WERI-Rb-1 (cell line): ENCODE results near the gene TAF1D.
"Not testable (repeated sequence)": the region's sequence is repeated elsewhere in the genome, so short reads cannot be mapped to it uniquely, and the experiment has no call there.

ENCODE experiments used
- DNase-seq: peaks from one replicate; pipeline ENCODE4 v3.0.0-alpha.2; 2020
- H3K27ac ChIP-seq: fragments of 250-450 bp; sonication (Bioruptor Pico); 2 replicates; pipeline ENCODE4 v1.5.1; 2020; ENCODE audit warnings: mild to moderate bottlenecking, moderate library complexity
- H3K27me3 ChIP-seq: fragments of 250-450 bp; sonication (Bioruptor Pico); 2 replicates; pipeline ENCODE4 v1.5.1; 2021; ENCODE audit warnings: mild to moderate bottlenecking, low read depth, moderate library complexity; ENCODE audit not compliant: insufficient read depth, severe bottlenecking
- H3K36me3 ChIP-seq: fragments of 250-450 bp; sonication (Bioruptor Pico); 2 replicates; pipeline ENCODE4 v1.5.1; 2020; ENCODE audit warnings: mild to moderate bottlenecking, moderate library complexity
- H3K4me3 ChIP-seq: 2 replicates; pipeline ENCODE4 v1.5.1; 2011; ENCODE audit warnings: low read depth, mild to moderate bottlenecking, control low read depth, low read length
- H3K9me3 ChIP-seq: fragments of 250-450 bp; sonication (Bioruptor Pico); 2 replicates; pipeline ENCODE4 v1.5.1; 2021; ENCODE audit warnings: mild to moderate bottlenecking, moderate library complexity; ENCODE audit not compliant: severe bottlenecking
- TF ChIP-seq, protein P1 (sequence below): IDR thresholded peaks from 2 replicates; pipeline ENCODE4 v1.5.1; 2011; ENCODE audit warnings: low read depth, mild to moderate bottlenecking, control low read depth, inconsistent platforms, low read length

Gene TAF1D

DNA sequence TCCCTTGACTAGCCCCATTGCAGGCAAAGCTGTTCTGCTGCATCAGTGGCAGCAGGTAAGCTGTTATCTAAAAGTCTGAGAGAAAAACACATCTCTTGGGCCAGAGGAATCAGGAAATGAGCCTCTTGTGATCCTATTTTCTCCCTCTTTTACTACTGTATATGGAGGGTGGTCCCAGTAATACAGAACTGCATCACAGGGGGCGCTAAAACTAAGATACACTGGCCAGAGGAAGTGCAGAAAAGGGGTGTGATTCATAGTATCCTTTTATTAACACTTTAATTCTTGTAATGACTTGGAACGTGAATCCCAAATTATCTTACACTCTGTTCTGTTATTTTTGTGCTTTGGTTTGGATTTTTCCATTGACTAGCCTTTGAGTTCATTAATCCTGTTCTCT is 34.0 kb upstream of the TAF1D start:
- peak; percentile 19 for DNase-seq
- no peak overlapping the region for H3K27ac ChIP-seq

DNA sequence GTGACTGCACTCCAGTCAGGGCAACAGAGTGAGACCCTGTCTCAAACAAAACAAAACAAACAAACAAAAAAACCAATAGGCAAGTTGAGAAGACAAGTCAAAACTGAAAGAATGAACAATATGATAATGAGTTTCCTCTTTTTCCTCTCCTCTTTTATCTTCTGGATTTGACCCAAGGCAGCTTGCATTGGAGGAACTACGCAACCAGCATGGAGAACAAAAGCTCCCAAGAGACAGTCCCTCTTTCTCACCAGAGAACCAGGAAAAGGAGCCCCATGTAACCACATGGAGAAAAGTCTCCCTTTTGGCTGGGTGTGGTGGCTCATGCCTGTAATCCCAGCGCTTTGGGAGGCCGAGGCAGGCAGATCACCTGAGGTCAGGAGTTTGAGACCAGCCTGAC is 33.3 kb upstream of the TAF1D start:
- not testable (repeated sequence) for H3K4me3 ChIP-seq, H3K27ac ChIP-seq, DNase-seq, H3K27me3 ChIP-seq, H3K36me3 ChIP-seq, H3K9me3 ChIP-seq

More for the DNA sequence above, 34.0 kb upstream of the TAF1D start:
- TF ChIP-seq, protein P1, sequence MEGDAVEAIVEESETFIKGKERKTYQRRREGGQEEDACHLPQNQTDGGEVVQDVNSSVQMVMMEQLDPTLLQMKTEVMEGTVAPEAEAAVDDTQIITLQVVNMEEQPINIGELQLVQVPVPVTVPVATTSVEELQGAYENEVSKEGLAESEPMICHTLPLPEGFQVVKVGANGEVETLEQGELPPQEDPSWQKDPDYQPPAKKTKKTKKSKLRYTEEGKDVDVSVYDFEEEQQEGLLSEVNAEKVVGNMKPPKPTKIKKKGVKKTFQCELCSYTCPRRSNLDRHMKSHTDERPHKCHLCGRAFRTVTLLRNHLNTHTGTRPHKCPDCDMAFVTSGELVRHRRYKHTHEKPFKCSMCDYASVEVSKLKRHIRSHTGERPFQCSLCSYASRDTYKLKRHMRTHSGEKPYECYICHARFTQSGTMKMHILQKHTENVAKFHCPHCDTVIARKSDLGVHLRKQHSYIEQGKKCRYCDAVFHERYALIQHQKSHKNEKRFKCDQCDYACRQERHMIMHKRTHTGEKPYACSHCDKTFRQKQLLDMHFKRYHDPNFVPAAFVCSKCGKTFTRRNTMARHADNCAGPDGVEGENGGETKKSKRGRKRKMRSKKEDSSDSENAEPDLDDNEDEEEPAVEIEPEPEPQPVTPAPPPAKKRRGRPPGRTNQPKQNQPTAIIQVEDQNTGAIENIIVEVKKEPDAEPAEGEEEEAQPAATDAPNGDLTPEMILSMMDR, result peak; percentile 35
- Histone ChIP-seq H3K36me3 (no peaks in the 10 kb centered on the region), H3K9me3 (no peaks in the 10 kb centered on the region), H3K4me3 (no peak overlapping the region), H3K27me3 (no peaks in the 10 kb centered on the region)

DNA sequence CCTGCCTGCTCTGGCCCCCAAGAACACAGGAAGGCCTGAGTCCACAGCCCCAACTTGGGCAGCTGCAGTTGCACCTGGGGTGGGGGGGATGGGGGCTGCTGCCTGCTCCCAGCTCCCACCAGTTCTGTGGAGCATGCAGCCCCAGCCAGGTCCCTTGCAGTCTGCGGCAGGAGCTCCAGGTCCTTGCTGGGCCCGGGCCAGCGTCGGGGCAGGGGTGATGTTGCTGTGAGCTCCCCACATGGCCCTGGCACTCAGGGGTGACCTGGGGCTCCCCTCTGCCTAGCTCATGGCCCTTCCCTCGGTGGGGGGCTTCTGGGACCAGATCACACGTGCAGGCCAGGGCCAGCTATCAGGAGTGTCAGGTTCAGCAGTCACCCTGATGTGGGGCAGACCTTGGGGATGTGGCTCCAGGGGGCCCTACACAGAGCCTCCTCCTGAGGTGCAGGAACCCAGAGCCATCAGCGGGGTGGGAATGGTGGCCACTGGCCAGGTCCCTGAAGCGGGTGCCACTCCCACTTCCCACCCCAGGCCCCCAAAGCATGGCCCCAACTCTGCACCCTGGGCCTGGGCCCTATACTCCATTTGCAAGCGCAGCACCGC is 32.4 kb upstream of the TAF1D start:
- Histone ChIP-seq H3K4me3 (no peak overlapping the region), H3K27me3 (no peaks in the 10 kb centered on the region), H3K36me3 (no peaks in the 10 kb centered on the region), H3K27ac (no peak overlapping the region), H3K9me3 (no peaks in the 10 kb centered on the region)
- TF ChIP-seq, protein P1, result no peak
- no peak for DNase-seq

DNA sequence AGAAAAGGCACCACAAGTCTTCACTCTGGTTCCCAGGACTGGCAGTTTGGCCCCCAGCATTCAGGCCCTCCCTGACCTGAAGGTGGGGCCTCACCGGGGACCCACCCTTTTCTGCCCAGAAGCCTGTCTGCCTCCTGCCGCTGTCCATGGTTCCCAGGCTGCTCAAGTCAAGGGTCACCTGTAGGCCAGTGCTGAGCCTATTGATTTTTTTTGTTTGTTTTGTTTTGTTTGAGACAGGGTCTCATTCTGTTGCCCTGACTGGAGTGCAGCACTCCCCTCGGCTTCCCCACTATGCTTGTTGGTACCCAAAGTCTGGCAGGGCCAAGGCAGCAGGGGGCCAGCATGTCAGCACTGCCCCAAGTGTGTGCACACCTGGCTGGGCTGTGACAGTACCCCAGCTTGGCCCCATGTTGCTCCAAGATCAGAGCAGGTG is 31.8 kb upstream of the TAF1D start:
- Histone ChIP-seq H3K27me3 (no peaks in the 10 kb centered on the region), H3K27ac (no peak overlapping the region), H3K4me3 (no peak overlapping the region), H3K36me3 (no peaks in the 10 kb centered on the region), H3K9me3 (no peaks in the 10 kb centered on the region)
- TF ChIP-seq, protein P1, result no peak
- no peak for DNase-seq

DNA sequence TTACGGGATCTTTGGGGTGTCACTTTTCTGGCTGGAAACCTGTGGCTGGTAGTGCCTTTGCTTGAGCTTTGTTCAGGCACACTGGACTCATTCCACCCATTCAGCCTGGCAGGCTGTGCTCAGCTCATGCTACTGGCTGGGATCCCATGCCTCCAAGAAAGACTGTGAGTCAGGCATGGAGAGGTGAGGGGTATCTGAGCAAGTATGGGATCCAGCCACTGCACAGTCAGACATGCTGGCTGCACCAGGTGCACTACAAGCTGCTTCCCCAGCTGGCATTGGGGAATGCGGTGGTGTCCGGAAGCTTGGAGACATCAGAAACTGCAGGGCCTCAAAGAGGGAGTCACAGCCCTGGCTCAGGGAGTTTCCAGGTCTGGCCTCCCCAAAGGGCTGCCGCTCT is 30.8 kb upstream of the TAF1D start:
- H3K36me3 ChIP-seq, result no peaks in the 10 kb centered on the region
- no peaks in the 10 kb centered on the region for H3K27me3 ChIP-seq
- no peak for DNase-seq
- H3K27ac ChIP-seq, result no peak overlapping the region
- no peak overlapping the region for H3K4me3 ChIP-seq
- no peaks in the 10 kb centered on the region for H3K9me3 ChIP-seq
- TF ChIP-seq, protein P1, result no peak

DNA sequence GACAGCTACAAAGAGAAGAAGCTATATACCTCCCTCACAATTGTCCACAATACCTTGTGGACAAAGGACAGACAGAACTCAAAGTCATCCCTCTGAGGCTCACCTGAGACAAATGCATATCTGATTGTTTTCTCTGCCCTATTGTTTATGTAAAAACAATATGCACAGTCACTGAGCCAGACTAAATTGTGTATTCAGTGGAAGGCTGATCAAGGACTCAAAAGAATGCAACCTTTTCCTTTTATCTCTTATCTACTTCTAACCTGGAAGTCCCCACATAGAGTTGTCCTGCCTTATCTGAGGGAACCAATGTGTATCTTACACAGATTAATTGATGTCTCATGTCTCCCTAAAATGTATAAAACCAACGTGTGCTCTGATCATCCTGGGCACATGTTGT is 28.9 kb upstream of the TAF1D start:
- Histone ChIP-seq H3K9me3 (no peaks in the 10 kb centered on the region), H3K4me3 (no peak overlapping the region), H3K27me3 (no peaks in the 10 kb centered on the region), H3K36me3 (no peaks in the 10 kb centered on the region), H3K27ac (no peak overlapping the region)
- TF ChIP-seq, protein P1, result no peak
- DNase-seq, result no peak
